Measurements from ENCODE around the gene CEP72.

DNA sequence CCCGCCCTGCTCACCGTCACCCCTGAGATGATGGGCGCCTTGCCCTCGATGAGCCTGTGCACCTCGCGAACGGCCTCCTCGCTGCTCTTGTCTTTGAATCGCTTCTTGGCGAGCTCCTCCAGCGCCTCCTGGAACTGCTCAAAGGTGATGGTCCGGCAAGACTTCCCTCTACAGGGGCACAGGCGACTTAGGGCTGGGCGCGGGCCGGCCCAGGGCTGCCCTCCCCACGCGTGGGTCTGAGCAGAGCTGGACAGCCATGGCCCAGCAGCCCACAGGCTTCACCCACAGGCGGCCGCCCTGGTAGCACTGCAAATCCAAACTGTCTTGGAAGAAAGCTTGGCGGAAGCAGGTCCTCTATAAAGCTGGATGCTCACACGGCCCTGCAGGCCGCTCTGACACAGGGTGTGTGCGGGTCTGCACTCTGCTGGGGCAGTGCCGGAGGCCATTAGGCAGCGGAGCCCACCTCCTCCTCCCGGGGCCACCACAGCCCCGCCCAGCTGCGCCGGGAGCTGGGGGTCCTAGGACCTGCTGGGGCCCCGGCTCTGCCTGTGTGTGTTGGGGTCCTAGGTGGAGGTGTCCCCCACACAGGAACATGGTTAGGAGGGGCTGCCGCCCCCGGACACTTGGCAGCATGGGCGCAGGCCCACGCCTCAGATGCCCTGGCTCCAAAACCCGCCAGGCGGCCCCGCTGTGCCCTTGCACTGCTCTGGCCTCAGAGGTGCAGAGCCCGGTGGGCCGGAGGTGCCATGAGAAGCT is 54.0 kb downstream of the CEP72 start:
- TF ChIP-seq, protein P1, sequence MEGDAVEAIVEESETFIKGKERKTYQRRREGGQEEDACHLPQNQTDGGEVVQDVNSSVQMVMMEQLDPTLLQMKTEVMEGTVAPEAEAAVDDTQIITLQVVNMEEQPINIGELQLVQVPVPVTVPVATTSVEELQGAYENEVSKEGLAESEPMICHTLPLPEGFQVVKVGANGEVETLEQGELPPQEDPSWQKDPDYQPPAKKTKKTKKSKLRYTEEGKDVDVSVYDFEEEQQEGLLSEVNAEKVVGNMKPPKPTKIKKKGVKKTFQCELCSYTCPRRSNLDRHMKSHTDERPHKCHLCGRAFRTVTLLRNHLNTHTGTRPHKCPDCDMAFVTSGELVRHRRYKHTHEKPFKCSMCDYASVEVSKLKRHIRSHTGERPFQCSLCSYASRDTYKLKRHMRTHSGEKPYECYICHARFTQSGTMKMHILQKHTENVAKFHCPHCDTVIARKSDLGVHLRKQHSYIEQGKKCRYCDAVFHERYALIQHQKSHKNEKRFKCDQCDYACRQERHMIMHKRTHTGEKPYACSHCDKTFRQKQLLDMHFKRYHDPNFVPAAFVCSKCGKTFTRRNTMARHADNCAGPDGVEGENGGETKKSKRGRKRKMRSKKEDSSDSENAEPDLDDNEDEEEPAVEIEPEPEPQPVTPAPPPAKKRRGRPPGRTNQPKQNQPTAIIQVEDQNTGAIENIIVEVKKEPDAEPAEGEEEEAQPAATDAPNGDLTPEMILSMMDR (IDR thresholded peaks at IDR 0.05; ENCODE audit: poor library complexity) = no peak
- TF ChIP-seq EZH2 (IDR thresholded peaks at IDR 0.05; ENCODE audit: borderline replicate concordance) = no peak
- no peak for TF ChIP-seq EZH2phosphoT487 (IDR thresholded peaks at IDR 0.05; ENCODE audit: low read depth, severe bottlenecking, unreplicated experiment)

Data from hepatocyte (in vitro differentiated cells).